ENCODE results near the gene C9orf57. TPM values are rescaled to one million over a fixed set of nuclear protein-coding genes. Genes with fewer than 3 reads are reported as not detected.
"Not testable (repeated sequence)": the region's sequence is repeated elsewhere in the genome, so short reads cannot be mapped to it uniquely, and the experiment has no call there.

C9orf57 gene, protein sequence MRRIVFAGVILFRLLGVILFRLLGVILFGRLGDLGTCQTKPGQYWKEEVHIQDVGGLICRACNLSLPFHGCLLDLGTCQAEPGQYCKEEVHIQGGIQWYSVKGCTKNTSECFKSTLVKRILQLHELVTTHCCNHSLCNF
- not detected for total RNA-seq

DNA sequence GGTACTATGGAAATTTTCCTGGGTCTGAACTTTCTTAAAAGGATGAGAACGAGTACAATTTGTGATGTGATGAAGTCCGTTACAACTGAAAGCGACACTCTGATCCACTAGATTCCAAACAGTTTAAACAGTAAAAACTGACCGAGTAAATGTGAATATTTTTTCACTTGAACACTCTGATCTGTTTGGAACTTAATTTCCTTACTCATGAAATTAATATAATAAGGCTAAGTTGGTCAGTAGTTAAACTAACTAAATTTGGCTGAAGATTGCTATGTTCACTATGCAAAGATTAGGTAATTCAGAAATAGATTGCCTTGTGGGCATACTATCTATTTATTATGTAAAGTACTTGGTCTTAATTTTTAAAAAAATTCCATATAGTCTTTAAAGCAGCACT lies at the start of gene C9orf57:
TSS of gene C9orf57 (minus strand) at position 101 of the 400 bp plus-strand sequence. CDS start 1,282 bp downstream, outside the sequence.
- no peaks in the 10 kb centered on the region for H3K9me3 Mint-ChIP-seq
- no peaks in the 10 kb centered on the region for H3K36me3 Mint-ChIP-seq (ENCODE audit: low read depth)
- CTCF ChIA-PET = no interaction called here
- no peaks in the 10 kb centered on the region for H3K4me1 Mint-ChIP-seq
- POLR2A ChIA-PET = no interaction called here
- no peak for DNase-seq
- H3K27me3 Mint-ChIP-seq = peaks cover 2% of the 10 kb centered on the region
- no peak within 1 kb of the TSS for H3K27ac Mint-ChIP-seq
- no peak within 1 kb of the TSS for H3K4me3 Mint-ChIP-seq

DNA sequence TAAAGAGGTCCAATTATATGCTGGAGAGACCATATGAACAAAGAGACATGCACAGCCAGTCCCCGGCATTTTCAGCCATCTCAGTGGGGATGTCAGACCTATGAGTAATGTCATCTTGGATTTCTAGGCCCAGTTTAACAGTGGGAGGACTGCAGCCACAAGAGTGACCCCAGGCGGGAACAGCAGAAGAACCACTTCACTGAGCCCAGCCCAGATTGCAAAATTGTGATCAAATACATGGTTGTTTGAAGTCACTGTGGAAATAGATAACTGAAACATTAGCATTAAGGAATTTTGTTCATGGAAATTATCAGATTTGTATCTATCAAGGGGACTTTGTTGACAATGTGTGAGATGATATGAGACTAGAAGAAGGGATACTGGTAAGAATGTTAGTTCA lies 42.1 kb upstream of the C9orf57 start:
- DNase-seq = no peak
- H3K9me3 Mint-ChIP-seq = no peaks in the 10 kb centered on the region
- H3K27me3 Mint-ChIP-seq = no peaks in the 10 kb centered on the region
- no peaks in the 10 kb centered on the region for H3K4me1 Mint-ChIP-seq
- H3K4me3 Mint-ChIP-seq = no peak overlapping the region
- H3K27ac Mint-ChIP-seq = no peak overlapping the region
- ChIA-PET POLR2A (no interaction called here), CTCF (interaction anchor here (1.0 kb wide), 1 partner anchor 27 kb away, joined by 3 read pairs; no protein-coding TSS in a partner anchor)
- no peaks in the 10 kb centered on the region for H3K36me3 Mint-ChIP-seq (ENCODE audit: low read depth)

DNA sequence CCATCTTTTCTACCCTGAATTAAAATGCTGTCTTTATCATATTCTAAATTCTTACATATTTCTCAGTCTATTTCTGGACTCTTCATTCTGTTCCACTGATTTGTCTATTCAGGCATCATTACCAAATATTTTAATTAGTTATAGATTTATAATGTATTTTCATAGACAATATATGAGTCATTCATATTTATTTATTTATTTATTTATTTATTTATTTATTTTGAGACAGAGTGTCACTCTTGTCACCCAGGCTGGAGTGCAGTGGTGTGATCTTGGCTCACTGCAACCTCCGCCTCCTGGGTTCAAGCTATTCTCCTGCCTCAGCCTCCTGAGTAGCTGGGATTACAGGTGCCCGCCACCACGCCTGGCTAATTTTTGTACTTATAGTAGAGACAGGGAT lies 35.1 kb upstream of the C9orf57 start:
- H3K4me1 Mint-ChIP-seq; DNase-seq; H3K27me3 Mint-ChIP-seq; H3K36me3 Mint-ChIP-seq (ENCODE audit: low read depth); H3K4me3 Mint-ChIP-seq; H3K27ac Mint-ChIP-seq; POLR2A ChIA-PET; H3K9me3 Mint-ChIP-seq; CTCF ChIA-PET: not testable (repeated sequence)

DNA sequence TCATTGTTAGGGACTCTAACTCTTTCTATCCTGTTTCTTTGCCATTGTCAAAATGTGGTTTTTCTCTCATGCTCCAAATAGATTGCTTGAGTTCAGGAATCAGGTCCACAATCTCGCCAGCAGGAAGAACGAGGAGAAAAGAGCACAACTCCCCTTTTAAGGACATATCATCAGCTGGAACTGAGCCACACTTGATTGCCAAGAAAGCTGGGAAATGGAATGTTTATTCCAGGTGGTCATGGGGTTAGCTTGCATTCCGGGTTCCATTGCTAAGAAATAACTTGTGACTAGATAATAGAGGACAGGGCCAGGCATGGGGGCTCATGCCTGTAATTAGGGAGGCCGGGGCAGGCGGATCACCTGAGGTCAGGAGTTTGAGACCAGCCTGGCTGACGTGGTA lies 32.4 kb upstream of the C9orf57 start:
- POLR2A ChIA-PET = no interaction called here
- H3K4me3 Mint-ChIP-seq = no peak overlapping the region
- H3K4me1 Mint-ChIP-seq = no peaks in the 10 kb centered on the region
- H3K27me3 Mint-ChIP-seq = no peaks in the 10 kb centered on the region
- H3K9me3 Mint-ChIP-seq = no peaks in the 10 kb centered on the region
- CTCF ChIA-PET = no interaction called here
- no peak overlapping the region for H3K27ac Mint-ChIP-seq
- no peaks in the 10 kb centered on the region for H3K36me3 Mint-ChIP-seq (ENCODE audit: low read depth)
- DNase-seq = no peak

DNA sequence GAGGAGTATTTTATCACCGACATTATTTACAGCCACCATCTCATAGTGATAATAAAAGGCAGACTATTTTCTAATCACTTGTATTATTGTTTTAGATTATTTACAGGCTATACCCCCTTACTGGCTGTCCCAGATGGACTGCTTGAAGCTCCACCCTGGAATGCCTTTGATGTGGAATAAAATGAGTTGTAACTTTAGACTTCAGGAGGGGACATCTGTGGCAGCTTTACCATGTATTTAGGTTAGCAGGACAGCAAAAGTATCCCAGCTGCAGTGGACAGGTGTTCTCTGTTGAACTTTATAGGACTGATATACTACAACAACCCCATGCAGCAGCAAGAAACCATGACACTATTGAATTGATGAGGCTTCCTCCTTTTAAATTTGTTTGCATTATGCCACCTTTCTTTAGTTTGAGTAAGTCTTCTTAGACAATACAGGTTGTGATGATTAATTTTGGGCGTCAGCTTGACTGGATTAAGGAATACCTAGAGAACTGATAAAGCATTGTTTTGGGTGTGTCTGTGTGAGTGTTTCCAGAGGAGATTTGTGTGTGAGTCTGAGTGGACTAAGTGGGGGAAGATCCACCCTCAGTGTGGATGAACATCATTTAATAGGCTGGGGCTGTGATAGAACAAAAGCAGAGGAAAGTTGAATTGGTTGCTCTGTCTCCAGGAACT lies 29.2 kb upstream of the C9orf57 start:
- POLR2A ChIA-PET = no interaction called here
- H3K4me3 Mint-ChIP-seq = no peak overlapping the region
- CTCF ChIA-PET = interaction anchor here (0.6 kb wide), 1 partner anchor 868 kb away, joined by 3 read pairs; no protein-coding TSS in a partner anchor
- H3K4me1 Mint-ChIP-seq = no peaks in the 10 kb centered on the region
- no peaks in the 10 kb centered on the region for H3K36me3 Mint-ChIP-seq (ENCODE audit: low read depth)
- H3K27ac Mint-ChIP-seq = no peak overlapping the region
- no peak for DNase-seq
- no peaks in the 10 kb centered on the region for H3K27me3 Mint-ChIP-seq
- H3K9me3 Mint-ChIP-seq = no peaks in the 10 kb centered on the region

DNA sequence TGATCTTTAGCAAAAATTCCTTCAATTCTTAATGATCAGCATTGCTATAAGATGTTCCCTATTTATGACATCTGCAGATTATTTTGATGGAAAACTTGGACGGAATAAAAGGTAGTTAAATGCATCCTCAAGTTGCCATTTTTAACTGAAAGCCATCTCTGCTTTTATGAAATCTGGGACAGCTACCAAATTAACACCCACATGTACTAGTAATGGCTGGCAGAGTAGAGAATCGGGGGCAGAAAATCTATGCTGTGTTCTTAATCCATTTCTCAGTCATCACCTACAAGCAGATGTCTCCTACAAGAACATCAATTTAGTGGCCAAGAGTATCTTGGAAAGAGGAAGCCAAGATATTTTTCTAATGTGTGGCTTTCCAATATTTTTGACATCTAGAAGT lies 22.1 kb upstream of the C9orf57 start:
- H3K27ac Mint-ChIP-seq = no peak overlapping the region
- peaks cover 11% of the 10 kb centered on the region for H3K27me3 Mint-ChIP-seq
- ChIA-PET POLR2A (no interaction called here), CTCF (no interaction called here)
- H3K4me1 Mint-ChIP-seq = no peaks in the 10 kb centered on the region
- no peak for DNase-seq
- H3K36me3 Mint-ChIP-seq (ENCODE audit: low read depth) = no peaks in the 10 kb centered on the region
- no peak overlapping the region for H3K4me3 Mint-ChIP-seq
- no peaks in the 10 kb centered on the region for H3K9me3 Mint-ChIP-seq

DNA sequence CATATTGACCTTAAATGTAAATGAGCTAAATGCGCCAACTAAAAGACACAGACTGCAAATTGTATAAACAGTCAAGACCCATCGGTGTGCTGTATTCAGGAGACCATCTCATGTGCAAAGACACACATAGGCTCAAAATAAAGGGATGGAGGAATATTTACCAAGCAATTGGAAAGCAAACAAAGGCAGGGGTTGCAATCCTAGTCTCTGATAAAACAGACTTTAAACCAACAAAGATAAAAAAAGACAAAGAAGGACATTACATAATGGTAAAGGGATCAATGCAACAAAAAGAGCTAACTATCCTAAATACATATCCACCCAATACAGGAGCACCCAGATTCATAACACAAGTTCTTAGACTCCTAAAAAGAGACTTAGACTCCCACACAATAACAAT lies 14.3 kb upstream of the C9orf57 start:
- H3K36me3 Mint-ChIP-seq (ENCODE audit: low read depth); H3K27ac Mint-ChIP-seq; H3K9me3 Mint-ChIP-seq; POLR2A ChIA-PET; H3K4me3 Mint-ChIP-seq; H3K27me3 Mint-ChIP-seq; DNase-seq; H3K4me1 Mint-ChIP-seq: not testable (repeated sequence)
- CTCF ChIA-PET = interaction anchor here (1.2 kb wide), 1 partner anchor 27 kb away, joined by 3 read pairs; no protein-coding TSS in a partner anchor

DNA sequence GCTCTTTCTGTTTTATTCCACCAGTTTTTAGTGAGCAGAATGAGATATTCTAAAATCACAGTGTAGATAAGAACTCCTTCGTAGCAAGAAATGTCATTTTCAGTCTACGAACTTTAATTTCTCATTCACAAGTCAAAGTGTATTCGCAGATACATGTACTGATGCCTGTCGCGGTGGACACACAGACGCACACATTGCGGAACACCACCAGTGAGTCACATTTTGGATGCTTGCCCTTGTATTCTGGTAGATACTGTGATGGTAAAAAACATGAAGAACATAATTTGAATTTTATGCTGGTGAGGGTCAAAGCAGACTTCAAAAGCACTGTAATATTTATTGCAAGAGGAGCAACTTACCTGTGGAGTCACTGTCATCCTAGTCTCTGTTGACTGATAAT lies 4.7 kb upstream of the C9orf57 start:
- no peak overlapping the region for H3K27ac Mint-ChIP-seq
- peaks cover 2% of the 10 kb centered on the region for H3K27me3 Mint-ChIP-seq
- no peak overlapping the region for H3K4me3 Mint-ChIP-seq
- no peaks in the 10 kb centered on the region for H3K9me3 Mint-ChIP-seq
- POLR2A ChIA-PET = no interaction called here
- CTCF ChIA-PET = no interaction called here
- H3K36me3 Mint-ChIP-seq (ENCODE audit: low read depth) = no peaks in the 10 kb centered on the region
- no peak for DNase-seq
- H3K4me1 Mint-ChIP-seq = no peaks in the 10 kb centered on the region

DNA sequence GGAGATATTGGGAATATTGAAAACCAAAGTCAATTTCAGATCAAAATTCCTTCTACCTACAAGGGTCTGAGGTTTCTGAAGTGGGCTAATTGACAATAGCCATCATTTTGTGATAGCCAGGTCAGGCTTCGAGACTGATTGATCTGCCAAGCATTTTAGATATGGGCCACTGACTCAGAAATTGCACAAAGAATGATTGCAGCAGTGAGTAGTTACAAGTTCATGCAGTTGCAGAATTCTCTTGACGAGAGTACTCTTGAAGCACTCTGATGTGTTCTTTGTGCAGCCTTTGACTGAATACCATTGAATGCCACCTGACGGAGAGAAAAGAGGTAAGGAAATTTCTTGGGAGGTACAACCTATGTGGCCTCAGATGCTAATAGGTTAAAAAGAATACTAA lies 8.3 kb downstream of the C9orf57 start:
- Mint-ChIP-seq H3K9me3 (no peaks in the 10 kb centered on the region), H3K4me1 (no peaks in the 10 kb centered on the region), H3K27me3 (peaks cover 6% of the 10 kb centered on the region), H3K36me3 (ENCODE audit: low read depth) (no peaks in the 10 kb centered on the region), H3K27ac (no peak overlapping the region), H3K4me3 (no peak overlapping the region)
- POLR2A ChIA-PET = no interaction called here
- DNase-seq = no peak
- CTCF ChIA-PET = no interaction called here

DNA sequence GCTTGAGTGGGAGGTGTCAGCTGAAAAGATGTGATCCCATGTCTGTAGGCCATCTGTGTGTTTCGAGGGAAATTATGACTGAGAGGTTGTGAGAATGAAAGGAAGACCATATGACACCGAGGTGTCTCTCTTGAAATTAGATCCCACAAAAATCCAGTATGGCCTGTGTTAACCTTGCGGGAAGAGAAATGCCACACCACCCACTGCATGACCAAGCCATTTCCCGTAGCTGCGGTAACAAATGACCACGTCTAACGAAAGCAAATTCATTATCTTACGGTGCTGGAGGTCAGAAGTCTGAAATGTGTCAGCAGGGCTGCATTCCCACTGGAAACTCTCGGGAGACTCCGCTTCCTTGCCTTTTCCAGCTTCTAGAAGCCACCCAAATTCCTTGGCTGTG lies 11.6 kb downstream of the C9orf57 start:
- POLR2A ChIA-PET = no interaction called here
- Mint-ChIP-seq H3K4me1 (no peaks in the 10 kb centered on the region), H3K9me3 (no peaks in the 10 kb centered on the region), H3K4me3 (no peak overlapping the region), H3K36me3 (ENCODE audit: low read depth) (no peaks in the 10 kb centered on the region), H3K27ac (no peak overlapping the region), H3K27me3 (peaks cover 6% of the 10 kb centered on the region)
- no peak for DNase-seq
- CTCF ChIA-PET = interaction anchor here (2.5 kb wide), 1 partner anchor 10 kb away, joined by 7 read pairs; no protein-coding TSS in a partner anchor

DNA sequence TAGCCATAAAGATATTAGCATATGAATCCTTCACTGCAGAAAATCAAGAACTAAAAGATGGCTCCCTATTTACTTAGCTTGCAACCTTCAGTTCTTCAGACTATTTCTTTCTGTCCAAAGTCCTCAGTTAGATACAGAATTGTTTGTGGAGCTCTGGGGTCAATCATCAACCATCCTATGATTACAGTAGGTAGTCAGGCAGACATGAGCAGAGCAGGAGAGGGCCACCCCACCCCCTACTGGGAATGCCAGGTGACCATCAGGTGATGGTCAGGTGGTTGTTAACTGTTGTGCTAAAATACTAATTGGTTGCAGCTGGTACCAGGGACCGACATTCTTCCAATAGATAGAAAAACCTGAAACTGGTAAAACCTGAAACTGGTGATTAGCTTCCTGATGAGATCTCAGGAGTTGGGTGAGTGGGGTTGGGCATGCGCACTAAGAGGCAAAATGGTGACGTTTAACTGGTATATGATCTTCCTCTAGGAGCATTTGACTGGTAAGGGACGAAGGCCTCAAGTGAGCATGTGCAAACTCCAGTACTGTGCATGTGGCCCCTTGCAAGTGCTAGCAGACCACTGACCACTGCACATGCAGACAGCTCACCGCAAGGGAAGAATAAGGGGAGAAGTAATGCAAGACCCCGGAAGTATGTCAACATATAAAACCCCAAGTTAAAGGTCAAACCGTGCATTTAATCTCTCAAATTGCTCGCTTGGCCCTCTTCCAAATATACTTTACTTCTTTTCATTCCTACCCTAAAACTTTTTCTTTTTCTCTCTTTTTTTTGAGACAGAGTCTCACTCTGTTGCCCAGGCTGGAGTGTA lies 13.6 kb downstream of the C9orf57 start:
- no peak for DNase-seq
- Mint-ChIP-seq H3K4me3 (no peak overlapping the region), H3K27me3 (peaks cover 8% of the 10 kb centered on the region), H3K27ac (no peak overlapping the region), H3K36me3 (ENCODE audit: low read depth) (no peaks in the 10 kb centered on the region), H3K9me3 (no peaks in the 10 kb centered on the region), H3K4me1 (no peaks in the 10 kb centered on the region)
- CTCF ChIA-PET = interaction anchor here (0.6 to 2.5 kb wide), 2 partner anchors 8 to 21 kb away, joined by 3 to 7 read pairs; no protein-coding TSS in a partner anchor
- POLR2A ChIA-PET = no interaction called here

DNA sequence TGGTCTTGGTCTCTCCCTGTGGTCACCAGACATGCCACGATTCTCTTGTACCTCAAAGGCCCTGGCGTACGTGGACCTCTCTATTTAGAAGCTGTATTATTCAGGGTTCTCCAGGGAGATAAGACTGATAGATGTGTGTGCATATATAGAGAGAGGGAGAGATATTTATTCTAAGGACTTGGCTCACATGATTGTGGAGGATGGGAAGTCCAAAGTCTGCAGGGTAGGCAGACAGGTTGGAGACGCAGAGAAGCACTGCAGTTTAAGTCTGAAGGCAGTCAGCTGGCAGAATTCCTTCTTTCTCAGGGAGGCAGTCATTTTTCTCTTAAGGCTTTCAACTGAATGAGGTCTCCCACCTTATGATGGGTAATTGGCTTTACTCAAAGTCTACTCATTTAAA lies 16.3 kb downstream of the C9orf57 start:
- POLR2A ChIA-PET = no interaction called here
- Mint-ChIP-seq H3K27ac (no peak overlapping the region), H3K4me3 (no peak overlapping the region), H3K4me1 (peaks cover under 1% of the 10 kb centered on the region), H3K9me3 (no peaks in the 10 kb centered on the region), H3K27me3 (peaks cover 10% of the 10 kb centered on the region), H3K36me3 (ENCODE audit: low read depth) (no peaks in the 10 kb centered on the region)
- no peak for DNase-seq
- CTCF ChIA-PET = no interaction called here

DNA sequence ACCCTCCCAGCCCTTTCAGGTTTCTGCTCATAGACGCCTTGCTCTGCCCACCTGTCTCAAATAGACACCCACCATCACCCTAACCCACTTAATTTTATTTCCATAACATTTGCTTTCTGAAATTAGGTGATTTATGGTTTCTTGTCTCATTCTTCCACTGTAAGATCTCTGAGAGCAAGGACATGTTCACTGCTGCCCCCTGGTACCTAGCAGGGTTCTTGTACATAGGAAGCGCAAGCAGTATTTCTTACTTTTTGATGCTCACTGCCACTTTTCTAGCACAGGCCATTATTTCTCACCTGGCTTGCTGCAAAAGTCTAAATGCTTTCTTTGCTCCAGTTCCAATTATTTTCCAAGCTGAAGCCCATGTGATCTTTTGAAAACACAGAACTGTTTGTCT lies 16.8 kb downstream of the C9orf57 start:
- CTCF ChIA-PET = no interaction called here
- H3K27me3 Mint-ChIP-seq = peaks cover 10% of the 10 kb centered on the region
- no peak overlapping the region for H3K27ac Mint-ChIP-seq
- H3K4me3 Mint-ChIP-seq = no peak overlapping the region
- no peak for DNase-seq
- H3K4me1 Mint-ChIP-seq = peaks cover 2% of the 10 kb centered on the region
- no peaks in the 10 kb centered on the region for H3K36me3 Mint-ChIP-seq (ENCODE audit: low read depth)
- H3K9me3 Mint-ChIP-seq = no peaks in the 10 kb centered on the region
- POLR2A ChIA-PET = no interaction called here
